Fibroblast of skin of scalp (primary cell): Measurements from ENCODE around the gene METTL26.

Source experiments
- DNase-seq: peaks from one replicate; pipeline ENCODE4 v3.0.0-alpha.2; 2013

Gene METTL26

DNA sequence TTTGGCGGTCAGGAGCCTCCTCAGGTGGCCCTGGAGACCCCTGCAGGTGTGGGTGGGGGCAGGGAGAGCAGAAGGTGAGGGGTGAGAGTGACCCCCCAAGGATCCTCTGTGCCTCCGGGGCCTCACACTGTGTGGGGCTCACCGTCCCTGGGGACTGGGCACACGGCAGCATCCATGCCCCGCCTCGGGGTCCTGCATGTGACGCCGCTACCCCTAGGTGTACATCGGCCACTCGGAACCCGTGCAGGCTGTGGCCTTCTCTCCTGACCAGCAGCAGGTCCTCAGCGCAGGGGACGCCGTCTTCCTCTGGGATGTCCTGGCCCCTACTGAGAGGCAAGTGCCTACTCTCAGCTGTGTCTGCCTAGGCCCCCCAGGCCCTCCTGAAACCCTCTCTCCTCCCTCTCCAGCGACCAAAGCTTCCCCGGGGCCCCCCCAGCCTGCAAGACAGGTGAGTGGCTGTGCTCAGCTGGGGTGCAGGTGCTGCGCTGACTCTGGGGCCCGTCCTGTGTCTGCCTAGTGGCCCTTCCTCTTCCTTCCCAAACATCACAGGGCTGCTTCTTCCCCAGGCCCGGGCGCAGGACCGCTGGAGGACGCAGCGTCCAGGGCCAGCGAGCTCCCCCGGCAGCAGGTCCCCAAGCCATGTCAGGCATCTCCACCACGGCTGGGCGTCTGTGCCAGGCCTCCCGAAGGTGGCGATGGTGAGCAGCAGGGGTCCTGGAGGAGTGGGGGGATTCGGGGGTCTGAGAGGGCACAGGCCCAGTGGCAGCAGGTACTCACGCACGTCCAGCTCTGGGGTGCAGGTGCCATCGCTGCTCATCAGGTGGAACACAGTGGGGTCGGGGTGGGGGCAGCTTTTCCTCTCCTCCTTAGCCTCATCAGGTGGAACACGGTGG lies 22.8 kb upstream of the METTL26 start:
- no peak for DNase-seq

DNA sequence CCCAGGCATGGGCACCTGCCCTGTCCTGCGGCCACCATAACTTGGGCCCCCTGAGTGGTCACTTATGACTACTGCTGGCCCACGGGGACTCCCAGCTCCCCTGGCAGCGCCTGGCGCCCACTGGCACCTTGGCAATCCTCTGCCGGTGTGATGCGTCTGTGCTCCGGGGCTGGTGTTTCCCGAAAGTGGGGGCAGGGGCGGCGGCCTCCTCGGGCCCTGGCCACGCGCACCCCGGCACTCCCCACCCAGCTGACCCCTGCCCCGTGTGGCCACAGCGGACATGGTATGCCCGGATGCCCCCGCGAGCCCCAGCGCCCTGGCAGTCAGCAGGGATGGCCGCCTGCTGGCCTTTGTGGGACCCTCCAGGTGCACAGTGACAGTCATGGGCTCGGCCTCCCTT lies 21.4 kb upstream of the METTL26 start:
- DNase-seq, result no peak

DNA sequence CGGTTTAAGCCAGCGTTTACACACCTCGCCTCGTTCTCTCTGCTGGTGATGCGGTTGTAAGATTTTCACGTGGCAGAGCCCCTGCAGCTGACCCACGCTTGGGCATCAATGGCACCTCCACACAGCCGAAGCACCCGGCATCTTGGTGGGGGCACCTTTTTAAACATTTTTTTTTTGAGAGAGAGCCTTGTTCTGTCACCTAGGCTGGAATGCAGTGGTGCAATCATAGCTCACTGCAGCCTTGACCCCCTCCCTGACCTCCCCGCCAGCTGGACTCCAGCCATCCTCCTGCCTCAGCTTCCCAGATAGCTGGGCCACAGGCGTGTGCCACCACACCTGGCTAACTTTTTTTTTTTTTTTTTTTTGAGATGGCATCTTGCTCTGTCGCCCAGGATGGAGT lies 17.9 kb upstream of the METTL26 start:
- no peak for DNase-seq

DNA sequence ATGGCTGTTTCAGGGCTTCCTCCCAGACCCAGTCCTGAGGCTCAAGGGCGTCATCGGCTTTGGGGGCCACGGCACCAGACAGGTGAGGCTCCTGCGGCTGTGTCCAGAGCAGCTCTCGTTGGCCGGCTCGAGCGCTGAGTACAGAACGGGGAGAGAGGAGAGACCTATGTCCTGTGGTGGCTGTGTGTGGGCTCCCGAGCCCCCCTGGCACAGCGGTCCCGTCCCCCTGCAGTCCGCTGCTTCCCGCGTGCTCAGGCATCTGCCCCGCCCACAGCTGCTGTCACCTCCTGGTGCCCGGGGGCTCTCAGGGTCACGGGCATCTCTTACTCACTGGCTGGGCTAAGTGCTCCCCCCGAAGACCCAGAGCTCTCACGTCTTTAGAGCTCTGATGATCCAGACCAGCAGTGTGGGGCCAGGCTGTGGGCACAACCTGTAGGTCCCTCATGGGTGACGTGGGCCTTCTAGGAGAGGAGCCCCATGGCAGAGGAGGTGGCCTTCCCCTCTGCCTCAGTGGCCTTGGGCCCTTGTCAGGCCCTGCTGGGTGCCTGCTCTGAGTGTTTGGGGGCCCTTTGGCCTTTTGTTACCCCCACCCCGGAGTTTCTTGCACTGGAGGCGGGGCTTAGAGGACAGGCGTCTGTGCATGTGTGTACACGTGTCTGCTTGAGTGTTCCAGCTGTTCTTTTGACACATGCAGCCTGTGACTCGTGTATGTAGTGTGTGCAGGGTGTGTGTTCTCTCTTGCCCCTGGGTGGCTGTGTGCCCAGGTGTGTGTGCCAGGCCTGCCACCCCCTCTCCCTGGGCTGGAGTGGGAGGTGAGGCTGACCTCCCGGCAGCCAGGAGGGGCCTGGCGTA lies 16.6 kb upstream of the METTL26 start:
- no peak for DNase-seq

DNA sequence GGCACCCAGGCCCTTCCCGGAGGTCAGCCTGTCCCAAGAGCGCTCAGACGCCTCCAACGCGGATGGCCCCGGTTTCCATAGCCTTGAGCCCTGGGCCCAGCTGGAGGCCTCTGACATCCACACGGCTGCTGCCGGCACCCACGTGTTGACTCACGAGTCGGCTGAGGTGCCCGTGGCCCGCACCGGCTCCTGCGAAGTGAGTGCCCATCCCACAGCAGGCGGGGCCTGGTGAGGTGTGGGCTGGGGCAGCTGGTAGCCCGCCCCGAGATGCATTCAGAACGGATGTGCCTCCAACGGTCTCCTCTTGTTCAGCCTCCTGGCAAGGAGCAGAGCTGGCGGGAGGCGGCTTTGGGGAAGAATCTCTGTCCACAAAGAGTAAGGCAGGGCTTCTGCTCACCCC lies 15.7 kb upstream of the METTL26 start:
- DNase-seq, result no peak

- no peak for DNase-seq
These were observed 13.5 kb upstream of the METTL26 start for GRCh38 chr16:649631-650030.

DNA sequence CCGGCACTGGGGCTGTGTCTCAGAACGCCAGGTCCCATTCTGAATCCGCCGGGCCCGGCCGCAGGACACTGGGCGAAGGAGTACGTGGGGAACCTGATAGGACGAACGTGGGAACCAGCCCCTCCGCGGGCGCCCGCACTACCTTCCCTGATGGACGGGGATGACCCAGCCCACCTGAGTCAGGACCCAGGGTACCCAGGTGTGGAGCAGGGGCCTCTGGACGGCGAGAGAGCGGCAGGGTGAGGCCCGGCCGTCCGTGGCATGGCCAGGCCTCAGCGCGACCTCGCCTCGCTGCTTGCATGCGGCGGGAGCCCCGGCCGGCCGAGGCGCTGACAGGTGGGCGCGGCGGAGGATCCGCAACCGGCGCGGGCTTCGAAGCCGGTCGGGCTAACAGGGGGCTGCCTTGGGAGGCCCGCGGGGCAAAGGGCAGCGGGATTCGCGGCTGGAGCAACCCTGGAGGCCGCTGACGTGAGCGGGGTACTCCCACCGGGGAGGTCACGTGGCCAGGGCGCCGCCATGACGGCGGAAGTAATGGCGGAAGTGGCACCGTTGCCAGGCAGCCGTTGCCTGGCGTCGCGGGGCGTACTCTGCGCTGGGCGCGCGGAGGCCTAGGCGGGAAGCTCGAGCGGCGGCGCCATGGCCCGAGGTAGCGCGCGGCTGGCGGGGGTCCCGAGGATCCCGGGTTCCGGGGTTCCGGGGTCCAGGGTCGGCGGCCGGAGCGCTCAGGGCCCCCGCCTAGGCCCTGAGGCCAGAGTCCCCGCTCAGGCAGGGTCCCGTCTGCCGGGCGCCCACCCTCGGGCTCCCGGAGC lies 12.9 kb upstream of the METTL26 start, which contains the start of gene WDR90:
Gene WDR90 (plus strand): TSS at position 585 of the 809 bp plus-strand sequence. CDS start 52 bp downstream, at position 637.
- peak; percentile 91 for DNase-seq

DNA sequence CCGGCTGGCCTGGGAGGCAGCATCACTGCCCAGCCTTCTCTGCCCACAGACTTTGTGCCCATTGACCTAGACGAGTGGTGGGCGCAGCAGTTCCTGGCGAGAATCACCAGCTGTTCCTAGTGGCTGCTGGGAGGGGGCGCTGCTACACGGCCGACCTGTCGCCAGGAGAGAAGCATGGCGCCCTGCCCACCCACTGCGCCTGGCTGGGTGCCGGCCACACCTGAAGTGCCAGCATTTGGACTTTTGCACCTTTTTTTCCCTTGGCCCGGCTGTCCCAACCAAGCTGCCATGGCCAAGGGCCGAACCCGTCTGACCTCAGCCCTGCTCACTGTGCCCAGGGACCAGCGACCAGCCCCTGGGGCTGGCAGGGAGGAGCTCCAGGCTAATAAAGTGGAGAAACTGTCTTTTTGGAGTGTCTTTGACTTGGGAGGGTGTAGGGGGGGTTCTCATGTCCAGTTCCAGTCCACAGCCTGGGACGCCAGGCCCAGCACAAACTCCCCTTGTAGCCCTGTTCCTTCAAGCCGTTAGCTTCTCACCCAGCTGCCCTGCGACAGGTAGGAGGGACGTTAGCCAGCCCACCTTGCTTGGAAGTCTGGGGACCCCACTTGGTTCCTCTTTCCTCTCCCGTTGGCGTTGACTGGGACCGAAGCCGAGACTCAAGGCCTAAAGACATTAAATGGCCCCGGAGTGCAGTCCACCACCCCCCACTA lies 12.1 kb upstream of the METTL26 start:
- DNase-seq, result peak; percentile 22

GRCh38 chr16:647173-647902 lies 11.2 kb upstream of the METTL26 start:
- no peak for DNase-seq

DNA sequence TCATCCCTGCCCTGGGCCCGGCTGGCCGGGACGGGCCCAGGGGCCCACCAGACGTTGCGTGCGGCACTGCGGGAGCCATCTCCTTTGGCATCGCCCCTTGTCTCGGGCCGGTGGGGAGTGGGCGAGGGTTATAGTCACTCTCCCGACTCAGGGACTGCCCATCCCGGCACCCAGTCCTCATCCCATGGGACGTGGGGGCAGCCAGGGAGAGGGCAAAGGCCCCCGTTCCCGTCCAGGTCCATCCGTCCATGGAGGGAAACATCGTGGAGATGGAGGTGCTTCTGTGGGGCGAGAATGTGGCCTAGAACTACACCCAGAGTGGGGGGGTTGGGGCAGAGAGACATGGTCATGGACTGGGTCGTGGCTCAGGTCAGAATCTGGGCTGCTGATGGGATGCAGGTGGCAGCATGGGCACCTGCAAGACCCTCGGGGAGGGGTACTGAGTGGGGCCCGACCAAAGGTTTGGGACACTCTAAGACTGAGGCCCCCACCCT lies 10.6 kb upstream of the METTL26 start:
- DNase-seq, result no peak

GRCh38 chr16:645852-646678 lies 10.0 kb upstream of the METTL26 start:
- no peak for DNase-seq

DNA sequence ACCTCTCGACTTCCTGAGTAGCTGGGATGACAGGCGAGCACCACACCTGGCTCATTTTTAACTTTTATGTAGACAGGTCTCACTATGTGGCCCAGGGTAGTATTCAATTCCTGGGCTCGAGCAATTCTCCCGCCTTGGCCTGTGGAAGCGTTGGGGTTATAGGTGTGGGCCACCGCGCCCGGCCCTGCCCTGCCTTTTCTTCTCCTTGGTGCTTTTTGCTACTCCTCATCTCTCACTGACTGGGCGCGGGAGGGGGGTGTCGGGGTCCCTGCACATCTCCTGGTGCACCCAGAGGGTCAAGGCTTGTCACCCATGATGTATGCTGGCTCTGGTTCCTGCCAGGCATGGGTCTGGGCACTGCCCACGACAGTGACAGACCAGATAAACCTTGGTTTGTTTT lies 8.5 kb upstream of the METTL26 start:
- DNase-seq, result no peak

GRCh38 chr16:643050-643368 lies 6.9 kb upstream of the METTL26 start:
- no peak for DNase-seq

- DNase-seq, result no peak
These were observed 6.3 kb upstream of the METTL26 start for GRCh38 chr16:642189-643049.

- DNase-seq, result peak; percentile 71
These were observed 5.5 kb upstream of the METTL26 start, which contains the start of gene MCRIP2 for GRCh38 chr16:641326-642188. Gene MCRIP2, plus strand, starts transcription at chr16:641828. Its CDS starts 164 bp downstream, at chr16:641992.

GRCh38 chr16:640614-641013 lies 4.5 kb upstream of the METTL26 start:
- DNase-seq, result no peak

GRCh38 chr16:638836-639235 lies 2.7 kb upstream of the METTL26 start:
- no peak for DNase-seq

DNA sequence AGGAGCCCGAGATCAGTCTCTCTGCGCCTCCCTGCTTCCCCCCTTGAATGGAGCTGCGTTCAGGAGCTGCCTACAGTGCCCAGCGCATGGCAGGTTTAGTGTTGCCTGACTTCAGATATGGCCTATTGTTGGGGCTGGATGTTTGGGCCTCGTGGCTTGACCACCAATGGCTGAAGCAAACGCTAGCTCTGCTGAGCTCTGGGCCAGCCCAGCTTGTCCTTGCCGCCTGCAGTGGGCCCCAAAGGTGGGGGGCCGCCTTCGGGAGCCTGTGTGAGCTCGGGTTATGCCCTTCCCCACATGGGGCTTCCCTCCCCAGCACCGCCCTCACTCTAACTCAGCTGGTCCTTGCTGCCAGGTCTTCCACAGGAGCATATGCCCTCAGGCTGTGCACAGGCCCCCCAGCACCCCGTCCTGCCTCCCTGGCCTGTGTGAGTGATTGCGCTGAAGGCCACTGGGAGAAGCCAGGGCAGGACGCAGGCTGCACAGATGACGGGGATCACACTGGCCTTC lies 2.0 kb upstream of the METTL26 start:
- DNase-seq, result no peak
